ENCODE data around the gene TCF25.

DNA sequence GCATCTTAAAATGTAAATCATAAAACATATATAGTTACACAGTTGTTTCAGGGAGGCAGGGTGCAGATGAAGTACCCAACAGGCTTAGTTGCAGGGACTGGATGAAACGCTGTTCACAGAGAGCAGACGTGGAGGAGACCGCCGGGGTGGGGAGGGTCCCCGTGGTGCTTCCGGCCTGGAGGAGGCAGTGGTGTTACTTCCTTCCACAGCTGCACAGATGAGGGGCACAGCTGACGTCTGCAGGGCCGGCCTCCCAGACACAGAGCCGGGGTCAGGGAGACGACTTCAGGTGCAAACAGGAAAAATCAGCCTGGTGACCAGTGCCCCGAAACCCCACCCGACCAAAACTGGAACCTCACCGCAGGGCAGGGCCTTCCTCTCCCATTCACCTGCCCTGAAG, 28.0 kb upstream of the TCF25 start:
- TF ChIP-seq, protein P1, sequence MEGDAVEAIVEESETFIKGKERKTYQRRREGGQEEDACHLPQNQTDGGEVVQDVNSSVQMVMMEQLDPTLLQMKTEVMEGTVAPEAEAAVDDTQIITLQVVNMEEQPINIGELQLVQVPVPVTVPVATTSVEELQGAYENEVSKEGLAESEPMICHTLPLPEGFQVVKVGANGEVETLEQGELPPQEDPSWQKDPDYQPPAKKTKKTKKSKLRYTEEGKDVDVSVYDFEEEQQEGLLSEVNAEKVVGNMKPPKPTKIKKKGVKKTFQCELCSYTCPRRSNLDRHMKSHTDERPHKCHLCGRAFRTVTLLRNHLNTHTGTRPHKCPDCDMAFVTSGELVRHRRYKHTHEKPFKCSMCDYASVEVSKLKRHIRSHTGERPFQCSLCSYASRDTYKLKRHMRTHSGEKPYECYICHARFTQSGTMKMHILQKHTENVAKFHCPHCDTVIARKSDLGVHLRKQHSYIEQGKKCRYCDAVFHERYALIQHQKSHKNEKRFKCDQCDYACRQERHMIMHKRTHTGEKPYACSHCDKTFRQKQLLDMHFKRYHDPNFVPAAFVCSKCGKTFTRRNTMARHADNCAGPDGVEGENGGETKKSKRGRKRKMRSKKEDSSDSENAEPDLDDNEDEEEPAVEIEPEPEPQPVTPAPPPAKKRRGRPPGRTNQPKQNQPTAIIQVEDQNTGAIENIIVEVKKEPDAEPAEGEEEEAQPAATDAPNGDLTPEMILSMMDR (IDR thresholded peaks at IDR 0.05), result no peak
- TF ChIP-seq POLR2A (IDR thresholded peaks at IDR 0.05), result no peak
